DMS53 treated with DMSO at 0.1 percent for 48 hours (cell line): Measurements from ENCODE around the gene RAB44.

Source experiments
- DNase-seq: peaks from one replicate; lab custom pipeline; 2025; ENCODE audit not compliant: unreplicated experiment; lab: John Stamatoyannopoulos, UW

Gene RAB44

GRCh38 chr6:36728289-36729160, 30.9 kb downstream of the RAB44 start:
- DNase-seq: no peak

- no peak for DNase-seq
Measured at GRCh38 chr6:36729161-36729524, 31.5 kb downstream of the RAB44 start.

GRCh38 chr6:36730424-36731380, 33.1 kb downstream of the RAB44 start:
- DNase-seq: no peak

- DNase-seq: no peak
Measured at GRCh38 chr6:36731622-36732310, 34.1 kb downstream of the RAB44 start.

- no peak for DNase-seq
Measured at GRCh38 chr6:36733300-36733699, 35.7 kb downstream of the RAB44 start.

- no peak for DNase-seq
Measured at GRCh38 chr6:36734486-36735060, 36.9 kb downstream of the RAB44 start.

GRCh38 chr6:36735110-36736071, 37.8 kb downstream of the RAB44 start:
- DNase-seq: no peak

- no peak for DNase-seq
Measured at GRCh38 chr6:36737043-36737785, 39.6 kb downstream of the RAB44 start.

GRCh38 chr6:36738108-36738507, 40.5 kb downstream of the RAB44 start:
- DNase-seq: no peak

GRCh38 chr6:36739947-36740817, 42.6 kb downstream of the RAB44 start:
- no peak for DNase-seq

- DNase-seq: no peak
Measured at GRCh38 chr6:36740818-36741179, 43.2 kb downstream of the RAB44 start.

GRCh38 chr6:36742146-36742545, 44.5 kb downstream of the RAB44 start:
- DNase-seq: no peak

- DNase-seq: no peak
Measured at GRCh38 chr6:36743032-36743431, 45.4 kb downstream of the RAB44 start.

- DNase-seq: no peak
Measured at GRCh38 chr6:36743538-36744303, 46.1 kb downstream of the RAB44 start.

GRCh38 chr6:36744304-36744673, 46.7 kb downstream of the RAB44 start:
- DNase-seq: no peak

GRCh38 chr6:36745283-36745682, 47.7 kb downstream of the RAB44 start:
- no peak for DNase-seq

- no peak for DNase-seq
Measured at GRCh38 chr6:36745836-36746235, 48.2 kb downstream of the RAB44 start.

GRCh38 chr6:36746251-36746650, 48.6 kb downstream of the RAB44 start:
- DNase-seq: no peak
